CD4-positive, alpha-beta T cell treated with Interleukin-6 for 4 hours (primary cell): ENCODE data around the gene MLYCD.

Source experiments
- DNase-seq: peaks from one replicate; pipeline ENCODE4 v3.0.0-alpha.2; 2020; ENCODE audit warnings: mixed read lengths

Gene MLYCD

DNA sequence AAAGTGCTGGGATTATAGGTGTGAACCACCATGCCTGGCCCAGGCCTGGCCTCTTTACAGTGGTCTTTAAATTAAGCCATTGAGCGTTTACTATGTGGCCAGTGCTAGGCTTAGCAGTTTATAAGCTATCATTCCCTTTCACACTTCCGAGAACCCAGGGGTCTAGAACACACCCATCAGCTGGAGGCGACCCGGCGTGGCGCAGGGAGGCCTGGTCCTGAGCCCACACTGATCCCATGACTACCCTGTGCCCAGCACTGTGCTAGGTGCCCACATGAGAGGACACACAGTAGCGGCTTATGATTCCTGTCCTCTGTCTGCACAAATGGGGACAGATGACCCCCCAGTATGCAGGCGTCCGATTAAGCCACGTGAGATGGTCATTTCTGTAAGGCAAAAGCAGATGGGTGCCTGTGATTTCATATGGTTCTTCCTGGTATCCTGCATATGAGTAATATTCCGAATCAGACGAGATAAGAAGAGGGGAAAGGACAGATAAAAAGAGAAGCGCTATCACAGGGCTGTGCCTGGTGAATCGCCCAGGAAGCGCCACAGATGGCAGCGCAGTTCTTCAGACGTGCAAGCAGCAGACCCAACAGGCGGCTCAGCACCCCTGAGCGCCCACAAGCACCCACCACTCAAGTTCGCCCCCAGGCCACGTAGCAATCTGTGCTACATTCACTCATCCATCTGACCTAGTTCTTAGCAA, 59.4 kb downstream of the MLYCD start:
- DNase-seq: no peak

DNA sequence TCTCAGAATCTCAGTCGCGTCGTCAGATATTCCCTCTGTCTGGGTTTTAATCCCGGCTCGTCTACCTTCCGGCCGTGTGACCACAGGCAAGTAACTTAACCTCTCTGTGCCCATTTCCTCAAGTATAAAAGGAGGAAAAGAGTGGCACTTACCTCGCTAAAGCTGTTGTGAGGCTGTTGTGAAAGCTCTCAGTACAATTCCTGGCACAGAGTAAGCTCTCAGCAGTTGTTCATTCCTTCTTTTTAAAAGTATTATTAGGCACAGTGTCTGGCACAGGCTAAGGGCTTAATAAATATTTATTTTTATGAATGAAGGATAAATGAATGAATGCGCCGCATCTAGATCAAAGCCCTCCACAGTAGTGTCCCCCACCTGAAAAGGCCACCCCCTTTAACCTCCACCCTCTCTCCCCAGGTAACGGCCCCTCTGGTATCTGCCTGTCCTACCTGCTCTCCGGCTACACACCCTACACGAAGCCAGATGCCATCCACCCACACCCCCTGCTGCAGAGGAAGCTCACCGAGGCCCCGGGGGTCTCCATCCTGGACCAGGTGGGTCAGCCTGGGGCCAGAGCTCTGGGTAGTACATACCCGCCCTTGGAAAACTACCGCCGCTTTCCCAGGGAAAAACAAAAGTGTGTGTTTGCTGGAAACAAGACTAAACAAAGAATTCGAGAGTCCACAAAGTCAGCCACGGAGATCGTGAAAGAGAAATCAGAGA, 60.1 kb downstream of the MLYCD start:
- DNase-seq: no peak

DNA sequence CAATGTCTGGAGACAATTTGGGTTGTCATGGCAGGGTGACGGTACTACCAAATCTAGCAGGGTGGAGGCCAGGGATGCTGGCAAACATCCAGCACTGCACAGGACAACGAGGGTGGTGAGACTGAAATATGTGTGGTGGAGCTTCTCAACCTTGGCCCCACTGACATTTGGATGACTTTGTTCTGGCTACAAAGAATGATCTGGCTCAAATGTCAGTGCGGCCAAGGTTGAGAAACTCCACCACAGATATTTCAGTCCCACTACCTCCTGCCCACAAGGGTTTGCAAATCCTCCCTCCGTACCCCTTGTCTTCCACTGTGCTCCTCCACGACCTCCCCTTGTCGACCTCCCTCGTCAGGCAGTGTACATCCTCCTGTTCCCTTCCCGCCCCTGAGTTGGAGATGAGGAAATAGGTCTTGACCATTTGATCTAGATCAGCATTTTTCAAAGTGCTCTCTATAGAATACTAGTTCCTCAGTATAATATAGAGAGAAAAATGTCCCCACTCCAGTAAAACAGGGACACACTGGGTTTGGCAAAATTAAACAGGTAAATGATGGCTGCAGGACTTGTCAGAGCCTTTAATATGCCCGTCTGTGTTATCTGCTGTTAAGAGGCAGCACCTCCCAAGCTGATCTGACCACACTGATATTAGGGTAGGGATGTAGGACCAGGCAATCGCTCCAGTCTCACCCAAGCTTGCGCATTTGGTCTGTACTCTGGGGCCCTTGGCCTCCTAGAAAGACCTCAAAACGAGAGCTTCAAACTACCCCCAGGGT, 60.9 kb downstream of the MLYCD start:
- DNase-seq: no peak

DNA sequence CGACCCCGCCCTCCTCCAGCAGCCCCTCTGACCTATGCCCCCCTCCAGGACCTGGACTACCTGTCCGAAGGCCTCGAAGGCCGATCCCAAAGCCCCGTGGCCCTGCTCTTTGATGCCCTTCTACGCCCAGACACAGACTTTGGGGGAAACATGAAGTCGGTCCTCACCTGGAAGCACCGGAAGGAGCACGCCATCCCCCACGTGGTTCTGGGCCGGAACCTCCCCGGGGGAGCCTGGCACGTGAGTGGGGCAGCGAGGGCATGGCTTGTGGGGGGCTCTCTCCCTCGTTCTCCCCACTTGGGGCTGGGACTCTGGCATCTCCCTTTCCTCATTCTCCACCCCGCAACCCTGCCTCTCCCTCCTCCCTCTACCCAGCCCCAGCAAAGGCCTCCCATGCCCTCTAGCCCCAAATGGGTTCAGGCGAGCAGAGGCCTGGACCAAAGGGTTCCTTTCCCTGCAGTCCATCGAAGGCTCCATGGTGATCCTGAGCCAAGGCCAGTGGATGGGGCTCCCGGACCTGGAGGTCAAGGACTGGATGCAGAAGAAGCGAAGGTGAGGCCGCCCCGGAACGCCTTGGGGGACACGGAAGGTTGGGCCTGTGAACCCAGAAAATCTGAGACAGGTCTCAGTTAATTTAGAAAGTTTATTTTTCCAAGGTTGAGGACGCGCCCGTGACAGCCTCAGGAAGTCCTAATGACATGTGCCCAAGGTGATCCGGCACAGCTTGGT, 61.8 kb downstream of the MLYCD start:
- DNase-seq: no peak

DNA sequence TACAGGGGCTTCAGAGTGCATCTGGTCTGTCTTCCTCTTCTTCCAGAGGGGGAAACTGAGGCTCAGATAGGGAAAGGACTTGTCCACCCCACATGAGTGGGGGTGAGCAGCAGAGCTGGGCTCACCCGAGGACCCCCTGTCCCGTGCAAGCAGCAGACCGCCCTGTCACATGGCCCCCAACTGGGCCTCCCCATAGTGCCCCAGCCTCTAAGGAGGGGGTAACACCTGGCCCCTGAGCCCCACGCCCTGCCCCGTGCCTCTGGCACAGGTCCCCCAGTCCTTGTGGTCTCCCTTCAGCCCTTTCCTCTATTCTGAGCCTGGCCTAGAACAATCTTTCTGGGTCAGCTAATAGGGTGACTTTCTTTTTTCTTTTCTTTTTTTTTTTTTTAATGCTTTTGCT, 62.7 kb downstream of the MLYCD start:
- no peak for DNase-seq

DNA sequence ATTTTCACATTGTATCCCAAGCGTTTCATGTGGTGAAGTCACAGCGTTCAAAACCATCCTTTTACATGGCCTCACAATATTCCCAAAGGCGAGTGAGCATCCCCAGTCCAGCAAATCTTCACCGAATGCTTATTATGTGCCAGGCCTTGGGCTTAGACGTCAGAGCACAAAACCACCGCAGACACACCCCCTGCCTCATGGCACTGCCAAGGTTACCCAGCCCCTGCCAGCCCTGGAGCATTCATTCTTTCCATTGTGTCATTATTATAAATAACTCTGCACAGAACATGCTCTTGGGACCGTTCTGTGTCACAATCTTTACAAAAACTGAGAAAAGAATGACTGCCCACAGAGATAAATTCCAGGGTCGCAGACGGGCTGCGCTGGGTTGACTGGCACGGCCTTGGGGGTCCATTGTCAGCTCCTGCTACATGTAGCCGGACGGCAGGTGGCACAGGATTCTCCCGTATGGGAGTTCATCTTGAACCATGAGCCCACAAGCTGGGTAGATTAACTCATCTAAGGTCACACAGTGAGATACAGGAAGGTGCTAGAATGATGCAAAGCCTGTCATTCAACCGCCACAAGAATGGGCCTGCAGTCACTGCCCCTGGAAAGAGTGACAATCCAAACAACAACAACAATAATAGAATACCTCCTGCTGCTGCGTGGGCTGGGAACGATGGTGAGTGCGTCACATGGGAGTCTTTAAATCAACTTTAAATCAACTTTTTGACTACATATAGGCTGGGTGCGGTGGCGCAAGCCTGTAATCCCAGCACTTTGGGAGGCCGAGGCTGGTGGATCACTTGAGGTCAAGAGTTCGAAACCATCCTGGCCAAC, 64.6 kb downstream of the MLYCD start:
- DNase-seq: no peak

DNA sequence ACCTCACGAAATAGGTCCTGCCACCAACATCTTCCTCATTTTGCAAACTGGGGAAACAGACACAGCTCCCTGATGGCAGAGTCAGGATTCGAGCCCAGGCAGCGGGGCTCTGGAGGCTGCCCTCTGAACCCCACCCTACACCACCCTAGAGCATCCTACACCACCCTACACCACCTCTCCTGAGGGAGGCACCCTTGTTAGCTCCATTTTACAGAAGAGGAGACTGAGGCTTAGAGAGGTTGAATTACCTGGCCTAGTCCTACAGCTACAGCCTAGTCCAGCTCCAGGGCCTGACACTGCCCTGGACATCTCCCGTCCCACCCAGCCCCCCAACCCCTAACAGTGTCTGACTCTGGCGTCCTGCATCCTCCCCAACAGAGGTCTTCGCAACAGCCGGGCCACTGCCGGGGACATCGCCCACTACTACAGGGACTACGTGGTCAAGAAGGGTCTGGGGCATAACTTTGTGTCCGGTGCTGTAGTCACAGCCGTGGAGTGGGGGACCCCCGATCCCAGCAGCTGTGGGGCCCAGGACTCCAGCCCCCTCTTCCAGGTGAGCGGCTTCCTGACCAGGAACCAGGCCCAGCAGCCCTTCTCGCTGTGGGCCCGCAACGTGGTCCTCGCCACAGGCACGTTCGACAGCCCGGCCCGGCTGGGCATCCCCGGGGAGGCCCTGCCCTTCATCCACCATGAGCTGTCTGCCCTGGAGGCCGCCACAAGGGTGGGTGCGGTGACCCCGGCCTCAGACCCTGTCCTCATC, 65.9 kb downstream of the MLYCD start:
- no peak for DNase-seq

DNA sequence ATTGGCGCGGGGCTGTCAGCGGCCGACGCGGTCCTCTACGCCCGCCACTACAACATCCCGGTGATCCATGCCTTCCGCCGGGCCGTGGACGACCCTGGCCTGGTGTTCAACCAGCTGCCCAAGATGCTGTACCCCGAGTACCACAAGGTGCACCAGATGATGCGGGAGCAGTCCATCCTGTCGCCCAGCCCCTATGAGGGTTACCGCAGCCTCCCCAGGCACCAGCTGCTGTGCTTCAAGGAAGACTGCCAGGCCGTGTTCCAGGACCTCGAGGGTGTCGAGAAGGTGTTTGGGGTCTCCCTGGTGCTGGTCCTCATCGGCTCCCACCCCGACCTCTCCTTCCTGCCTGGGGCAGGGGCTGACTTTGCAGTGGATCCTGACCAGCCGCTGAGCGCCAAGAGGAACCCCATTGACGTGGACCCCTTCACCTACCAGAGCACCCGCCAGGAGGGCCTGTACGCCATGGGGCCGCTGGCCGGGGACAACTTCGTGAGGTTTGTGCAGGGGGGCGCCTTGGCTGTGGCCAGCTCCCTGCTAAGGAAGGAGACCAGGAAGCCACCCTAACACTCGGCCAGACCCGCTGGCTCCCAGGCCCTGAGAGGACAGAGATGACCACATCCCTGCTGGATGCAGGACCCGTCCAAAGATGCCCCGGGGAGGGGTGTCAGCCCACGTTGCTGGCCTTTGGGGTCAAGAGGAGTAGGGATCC, 66.7 kb downstream of the MLYCD start:
- DNase-seq: no peak

DNA sequence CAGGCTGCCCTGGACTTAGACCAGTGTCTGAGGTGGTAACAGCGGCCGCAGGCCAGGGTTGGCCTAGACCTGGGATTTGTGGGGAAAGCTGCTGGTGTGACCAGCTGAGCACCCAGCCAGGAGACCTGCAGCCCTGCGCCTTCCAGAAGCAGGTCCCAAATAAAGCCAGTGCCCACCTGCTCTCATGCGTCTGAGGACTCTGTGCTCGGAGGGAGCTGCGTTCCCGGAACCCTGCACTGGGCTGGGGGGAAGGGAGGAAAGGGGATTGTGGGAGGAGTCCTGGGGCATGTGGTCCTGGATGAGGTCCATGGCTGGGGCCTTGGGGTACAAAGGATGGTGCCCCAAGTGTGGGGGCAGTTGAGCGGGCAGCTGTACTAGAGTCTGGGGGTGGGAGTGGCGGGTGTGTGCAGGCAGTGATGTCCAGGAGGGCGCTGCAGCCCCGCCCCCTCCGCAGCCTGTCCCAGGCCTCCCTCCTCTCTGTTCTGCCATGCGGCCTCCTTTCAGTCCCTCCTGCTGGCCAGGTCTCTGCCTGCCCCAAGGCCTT, 67.3 kb downstream of the MLYCD start:
- no peak for DNase-seq

DNA sequence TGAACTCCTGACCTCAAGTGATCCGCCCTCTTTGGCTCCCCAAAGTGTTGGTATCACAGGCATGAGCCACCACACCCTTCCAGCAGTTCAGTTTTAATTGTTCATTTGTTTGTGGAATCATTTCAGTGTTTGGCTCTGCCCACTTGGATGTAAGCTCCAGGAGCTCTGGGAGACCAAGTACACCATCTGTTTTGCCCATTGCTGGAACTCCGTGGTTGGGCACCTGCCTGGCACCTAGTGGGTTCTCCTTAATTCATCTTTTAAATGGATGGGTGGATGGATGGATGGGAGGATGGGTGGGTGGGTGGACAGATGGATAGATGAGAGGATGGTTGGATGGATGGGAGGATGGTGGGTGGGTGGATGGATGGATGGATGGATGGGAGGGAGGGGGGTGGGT, 68.2 kb downstream of the MLYCD start:
- no peak for DNase-seq

DNA sequence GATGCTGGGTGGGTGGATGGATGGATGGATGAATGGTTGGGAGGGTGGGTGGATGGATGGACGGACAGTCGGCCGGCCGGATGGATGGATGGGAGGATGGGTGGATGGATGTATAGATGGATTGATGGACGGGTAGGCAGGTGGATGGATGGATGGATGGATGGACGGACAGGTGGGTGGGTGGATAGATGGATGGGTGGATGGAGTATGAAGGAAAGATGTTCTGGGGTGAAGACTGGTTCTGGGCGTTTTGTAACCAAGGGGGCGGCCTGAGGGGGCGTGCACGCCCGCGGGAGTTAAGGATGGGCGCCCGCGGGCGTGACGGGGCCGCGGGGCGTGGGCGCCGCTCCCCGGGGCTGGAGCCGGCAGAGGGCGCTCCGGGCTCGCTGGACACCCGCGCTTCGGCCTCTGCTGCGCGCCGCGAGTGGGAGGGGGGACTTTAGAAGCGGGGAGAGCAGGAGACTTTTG, 69.0 kb downstream of the MLYCD start, which contains the start of gene NECAB2:
TSS of gene NECAB2 (plus strand) at position 407 of the 468 bp plus-strand sequence. CDS start 405 bp downstream, outside the sequence.
- peak; percentile 17 for DNase-seq

DNA sequence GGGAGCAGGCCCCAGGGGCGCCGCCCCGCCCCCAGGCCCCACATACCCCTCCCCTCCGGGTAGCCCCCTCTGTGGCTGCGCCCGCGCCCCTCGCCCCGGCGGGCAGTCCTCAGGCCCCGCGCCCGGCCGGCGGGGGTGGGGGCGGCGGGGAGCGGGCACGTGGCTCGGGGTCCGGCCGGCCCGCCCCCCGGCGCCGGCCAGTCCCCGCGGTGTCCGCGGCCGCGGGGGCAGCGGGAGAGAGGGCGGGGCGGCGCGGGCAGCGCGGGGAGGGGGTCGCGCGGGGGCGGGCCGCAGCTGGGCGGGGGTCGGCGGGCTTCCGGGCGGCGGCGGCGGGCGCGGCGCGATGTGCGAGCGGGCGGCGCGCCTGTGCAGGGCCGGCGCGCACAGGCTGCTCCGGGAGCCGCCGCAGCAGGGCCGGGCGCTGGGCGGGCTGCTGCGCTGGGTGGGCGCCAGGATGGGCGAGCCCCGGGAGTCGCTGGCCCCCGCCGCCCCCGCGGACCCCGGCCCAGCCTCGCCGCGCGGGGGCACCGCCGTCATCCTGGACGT, 69.5 kb downstream of the MLYCD start:
- DNase-seq: no peak

DNA sequence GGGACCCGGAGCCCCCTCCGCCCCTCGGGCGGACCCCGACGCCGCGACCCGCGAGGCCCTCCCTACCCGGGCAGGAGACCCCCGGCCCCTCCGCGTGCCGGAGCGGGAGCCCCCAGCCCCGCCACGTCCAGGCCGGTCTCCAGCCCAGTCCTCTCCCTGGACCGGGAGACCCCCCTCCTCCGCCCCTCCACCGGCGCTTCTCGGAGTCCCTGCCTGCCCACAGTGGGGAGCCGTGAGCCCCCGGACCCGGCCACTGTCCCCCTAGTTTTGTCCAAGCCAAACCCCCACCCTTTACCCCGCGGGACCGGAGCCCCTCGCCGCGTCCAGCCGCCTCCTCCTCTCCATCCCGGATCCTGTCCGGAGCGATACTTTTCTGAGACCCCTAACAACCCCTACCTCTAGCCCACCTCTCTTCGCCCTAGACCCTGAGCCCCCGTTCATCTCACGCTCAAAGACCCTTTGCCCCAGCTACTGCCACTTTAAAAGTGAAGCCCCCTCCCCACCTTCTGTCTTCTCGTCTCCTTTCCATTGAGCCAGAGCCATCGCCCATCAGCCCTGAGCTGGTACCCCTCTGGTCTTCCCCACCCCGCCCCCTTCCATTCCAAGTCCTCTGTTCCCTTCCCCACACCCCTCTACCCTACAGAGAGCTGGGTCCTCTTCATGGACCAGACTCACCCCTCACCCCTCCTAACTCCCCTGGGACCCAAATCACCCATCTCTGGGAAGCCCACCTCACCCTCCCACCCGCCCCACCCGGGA, 70.2 kb downstream of the MLYCD start:
- no peak for DNase-seq

DNA sequence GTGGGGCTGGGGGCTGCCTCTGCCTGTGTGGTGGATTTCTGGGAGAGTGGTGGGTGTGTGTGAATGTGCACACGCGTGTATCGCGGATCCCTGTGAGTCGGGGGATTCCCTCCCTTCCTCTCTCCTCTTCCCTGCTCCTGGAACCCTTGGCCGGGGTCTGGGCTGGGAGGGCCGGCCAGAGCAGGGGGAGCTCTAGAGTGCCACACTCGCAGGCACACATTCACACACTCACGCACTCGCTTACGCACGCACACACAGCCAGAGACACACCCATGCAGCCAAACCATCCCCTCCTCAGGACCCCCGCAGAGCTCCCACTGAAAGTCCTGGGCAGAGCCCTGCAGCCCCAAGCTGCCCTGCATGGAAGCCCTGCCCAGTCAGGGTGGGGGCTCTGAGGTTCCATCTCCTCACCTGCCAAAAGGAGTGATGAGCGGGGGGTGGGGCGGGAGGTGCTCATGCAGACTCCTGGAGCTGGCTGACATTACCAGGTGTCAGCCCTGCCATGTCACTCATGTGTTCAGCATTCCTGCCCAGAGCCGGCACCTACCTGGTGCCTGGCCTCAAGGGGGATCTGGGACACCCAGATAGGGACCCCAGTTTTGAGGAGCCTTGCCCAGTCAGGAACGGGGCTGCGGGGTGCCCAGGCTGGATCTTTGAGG, 71.0 kb downstream of the MLYCD start:
- DNase-seq: no peak

DNA sequence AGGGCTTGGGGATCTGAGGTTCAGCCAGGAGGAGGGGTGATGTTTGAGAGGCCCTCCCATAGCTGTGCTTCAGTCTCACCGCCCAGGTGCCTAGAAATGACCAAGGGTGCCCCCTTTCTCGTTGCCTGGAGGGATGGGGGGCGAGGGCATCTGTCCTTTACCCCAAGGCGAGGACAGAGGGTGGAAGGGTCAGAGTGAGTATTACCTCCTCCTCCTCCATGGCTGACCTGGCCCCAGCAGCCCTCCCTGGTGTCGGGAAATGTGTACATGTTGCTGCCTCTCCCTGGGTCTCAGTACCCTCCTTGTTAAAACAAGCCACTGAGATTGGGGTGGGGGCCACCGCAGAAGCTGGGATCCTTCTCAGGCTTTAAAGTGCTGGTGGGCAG, 71.5 kb downstream of the MLYCD start:
- no peak for DNase-seq

DNA sequence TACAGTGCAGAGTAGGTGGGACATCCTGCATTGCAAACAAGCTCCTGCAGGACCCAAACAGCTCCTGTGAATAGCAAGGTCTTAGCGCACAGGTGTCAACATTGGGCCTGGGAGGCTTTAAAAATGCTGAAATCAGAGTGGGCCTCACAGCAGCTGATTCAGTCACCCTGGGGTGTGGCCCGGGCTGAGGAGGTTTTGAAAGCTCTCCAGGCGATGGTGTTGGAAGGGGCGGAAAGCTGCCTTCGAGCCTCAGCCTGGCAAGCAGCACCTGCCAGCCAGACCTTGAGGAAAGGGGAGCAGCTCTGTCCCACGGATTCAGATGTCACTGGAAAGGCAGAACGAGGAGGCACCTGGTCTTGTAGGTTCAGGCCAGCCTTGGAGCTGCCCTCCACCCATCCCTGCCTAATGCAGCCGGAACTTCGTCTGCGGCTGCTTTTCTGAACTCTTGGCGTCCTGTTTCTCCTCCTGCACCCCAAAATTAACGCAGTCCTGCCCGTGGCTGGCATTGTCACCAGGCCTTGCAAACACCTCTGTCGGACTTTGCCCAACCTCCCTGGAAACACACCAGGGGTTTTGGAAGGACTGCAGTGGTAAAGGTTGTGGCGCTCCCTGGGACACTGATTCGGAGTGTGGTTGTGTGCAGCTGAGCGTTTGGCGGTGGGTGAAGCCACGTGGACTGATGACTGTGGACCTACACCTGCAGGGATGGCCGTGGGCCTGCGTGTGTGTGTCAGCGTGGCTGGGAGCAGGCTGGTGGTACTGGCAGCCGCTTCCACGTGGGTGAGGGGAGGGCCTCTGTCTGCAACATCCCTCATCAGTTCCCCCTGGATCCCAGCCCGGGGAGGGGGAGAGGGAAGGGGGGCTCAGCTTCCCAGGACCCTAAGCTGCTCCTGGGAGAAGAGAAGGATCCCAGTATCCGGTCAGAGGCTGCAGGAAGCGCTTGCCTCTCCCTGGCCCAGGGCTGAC, 72.5 kb downstream of the MLYCD start:
- no peak for DNase-seq
